A673 (cell line): ENCODE results near the gene SLC17A8. TPM values are rescaled to one million over a fixed set of nuclear protein-coding genes. Genes with fewer than 3 reads are reported as not detected.

Experiments
- BruUV-seq: library from RNA; stranded (reverse); fragments of 400-500 nt; replicated peaks from 2 replicates; lab custom pipeline; 2021; lab: Mats Ljungman, UMichigan
- CTCF ChIA-PET: fragments of 300-600 bp; sonication (Branson Sonifier 250); formaldehyde crosslinking; loops from one replicate; lab custom pipeline; 2022; ENCODE audit warnings: antibody characterized with exemption; lab: Charles Lee
- POLR2A ChIA-PET: fragments of 300-600 bp; sonication (Branson Sonifier 250); formaldehyde crosslinking; loops from one replicate; lab custom pipeline; 2022; ENCODE audit warnings: antibody characterized with exemption; ENCODE audit not compliant: low non-redundant PET; lab: Charles Lee
- DNase-seq: peaks from one replicate; pipeline ENCODE4 v3.0.0-alpha.2; 2015; ENCODE audit warnings: low spot score
- H3K27ac ChIP-seq: fragments of 200-600 bp; sonication (generic); 2 replicates; pipeline ENCODE4 v1.5.1; 2016; ENCODE audit warnings: mixed run types, low read depth, mild to moderate bottlenecking, mixed read lengths, antibody characterized with exemption, low read length; ENCODE audit not compliant: poor library complexity, severe bottlenecking
- H3K27me3 ChIP-seq: fragments of 200-600 bp; sonication (generic); replicated peaks from 2 replicates; pipeline ENCODE4 v1.6.1; 2017; ENCODE audit warnings: mixed run types, low read depth, mild to moderate bottlenecking, mixed read lengths, antibody characterized with exemption, low read length; ENCODE audit not compliant: insufficient read depth, poor library complexity
- H3K36me3 ChIP-seq: fragments of 200-600 bp; sonication (generic); 2 replicates; pipeline ENCODE4 v1.6.1; 2016; ENCODE audit warnings: mixed run types, mild to moderate bottlenecking, mixed read lengths, antibody characterized with exemption, low read length; ENCODE audit not compliant: insufficient read depth, poor library complexity, severe bottlenecking
- H3K4me1 ChIP-seq: fragments of 200-600 bp; sonication (generic); 2 replicates; pipeline ENCODE4 v1.6.1; 2017; ENCODE audit warnings: mixed run types, mild to moderate bottlenecking, mixed read lengths, antibody characterized with exemption, low read length; ENCODE audit not compliant: insufficient read depth, poor library complexity, severe bottlenecking
- H3K4me3 ChIP-seq: fragments of 200-600 bp; sonication (generic); 2 replicates; pipeline ENCODE4 v1.5.1; 2016; ENCODE audit warnings: low read depth, mixed run types, mild to moderate bottlenecking, mixed read lengths, low read length; ENCODE audit not compliant: poor library complexity, severe bottlenecking
- H3K9me3 ChIP-seq: fragments of 200-600 bp; sonication (generic); 2 replicates; pipeline ENCODE4 v1.6.1; 2016; ENCODE audit warnings: mixed run types, low read depth, mild to moderate bottlenecking, mixed read lengths, antibody characterized with exemption, low read length; ENCODE audit not compliant: poor library complexity, severe bottlenecking
- CTCF ChIP-seq: fragments of 300-800, 200-600 bp; sonication (generic); conservative IDR thresholded peaks from 2 replicates; pipeline ENCODE4 v1.5.1; 2017; ENCODE audit warnings: low read depth, mild to moderate bottlenecking, antibody characterized with exemption, low read length, moderate library complexity, mixed read lengths
- EZH2 ChIP-seq: fragments of 200-600 bp; sonication (generic); IDR thresholded peaks from 2 replicates; pipeline ENCODE4 v1.6.1; 2017; ENCODE audit warnings: borderline replicate concordance, low read depth, mild to moderate bottlenecking, mixed read lengths, antibody characterized with exemption, low read length; ENCODE audit not compliant: poor library complexity, severe bottlenecking
- intact Hi-C: fragments of 100-400 bp; cut with micrococcal nuclease; formaldehyde crosslinking; loops from one replicate; pipeline ENCODE4 v1.10.0; 2022; ENCODE audit not compliant: unreplicated experiment
- total RNA-seq: library from RNA; stranded (reverse); gene quantifications from 2 replicates; pipeline ENCODE4 v1.2.3, GENCODE V29; 2021

The SLC17A8 gene
- total RNA-seq, 1 experiment from 2014 or later, result not detected

DNA sequence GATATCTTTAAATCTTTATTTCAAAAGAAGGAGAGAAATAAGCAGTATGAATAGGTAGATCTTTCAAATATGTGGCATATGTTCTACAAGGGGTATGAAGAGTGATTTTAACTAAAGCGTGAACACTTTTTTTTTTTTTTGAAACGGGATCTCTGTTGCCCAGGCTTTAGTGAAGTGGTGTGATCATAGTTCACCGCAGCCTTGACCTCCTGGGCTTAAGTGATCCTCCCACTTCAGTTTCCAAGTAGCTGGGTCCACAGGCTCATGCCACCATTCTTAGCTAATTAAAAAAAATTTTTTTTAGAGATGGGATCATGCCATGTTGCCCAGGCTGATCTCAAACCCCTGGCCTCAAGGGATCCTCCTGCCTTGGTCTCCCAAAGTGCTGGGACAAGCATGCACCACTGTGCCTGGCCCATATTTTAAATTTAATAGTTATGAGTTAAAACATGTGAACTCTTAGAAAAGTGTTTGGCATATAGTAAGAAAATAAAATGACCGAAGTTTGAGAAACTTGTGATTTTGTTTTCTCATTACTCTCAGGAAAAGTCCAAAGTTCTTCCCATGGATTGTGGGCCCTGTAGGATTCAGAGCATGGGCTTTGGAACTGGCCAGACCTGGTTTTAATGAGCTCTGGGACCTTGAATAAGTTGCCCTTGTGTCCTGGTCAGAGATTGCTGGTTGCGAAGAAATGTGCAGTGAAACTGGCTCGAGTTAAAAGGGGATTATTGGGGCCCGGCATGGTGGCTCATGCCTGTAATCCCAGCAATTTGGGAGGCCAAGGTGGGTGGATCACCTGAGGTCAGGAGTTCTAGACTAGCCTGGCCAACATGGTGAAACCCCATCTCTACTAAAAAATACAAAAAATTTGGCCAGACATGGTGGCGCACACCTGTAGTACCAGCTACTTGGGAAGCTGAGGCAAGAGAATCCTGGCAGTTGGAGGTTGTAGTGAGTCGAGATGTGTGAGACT lies 27.0 kb downstream of the SLC17A8 start:
- intact Hi-C loops, result no loop called here
- ChIA-PET POLR2A (no interaction called here), CTCF (no interaction called here)
- Histone ChIP-seq H3K4me3 (no peak overlapping the region), H3K9me3 (no peaks in the 10 kb centered on the region), H3K27me3 (no peaks in the 10 kb centered on the region), H3K36me3 (no peaks in the 10 kb centered on the region), H3K4me1 (no peaks in the 10 kb centered on the region), H3K27ac (no peak overlapping the region)
- TF ChIP-seq EZH2 (no peak), CTCF (no peak)
- DNase-seq, result no peak
- no TSS peak for BruUV-seq

- H3K27ac ChIP-seq, result no peak overlapping the region
- CTCF ChIA-PET, result no interaction called here
- no peak overlapping the region for H3K4me3 ChIP-seq
- no peak for DNase-seq
- no peaks in the 10 kb centered on the region for H3K4me1 ChIP-seq
- H3K27me3 ChIP-seq, result no peaks in the 10 kb centered on the region
- BruUV-seq, result no TSS peak
- intact Hi-C loops, result no loop called here
- POLR2A ChIA-PET, result no interaction called here
- TF ChIP-seq CTCF (no peak), EZH2 (no peak)
- H3K9me3 ChIP-seq, result no peaks in the 10 kb centered on the region
- no peaks in the 10 kb centered on the region for H3K36me3 ChIP-seq
Measured at GRCh38 chr12:100384559-100384935, 27.7 kb downstream of the SLC17A8 start.

GRCh38 chr12:100388382-100388781 lies 31.5 kb downstream of the SLC17A8 start:
- no peak for DNase-seq
- no TSS peak for BruUV-seq
- TF ChIP-seq EZH2 (no peak), CTCF (no peak)
- intact Hi-C loops, result no loop called here
- no peak overlapping the region for H3K27ac ChIP-seq
- H3K27me3 ChIP-seq, result no peaks in the 10 kb centered on the region
- CTCF ChIA-PET, result no interaction called here
- no peaks in the 10 kb centered on the region for H3K9me3 ChIP-seq
- POLR2A ChIA-PET, result no interaction called here
- H3K4me3 ChIP-seq, result no peak overlapping the region
- H3K4me1 ChIP-seq, result no peaks in the 10 kb centered on the region
- no peaks in the 10 kb centered on the region for H3K36me3 ChIP-seq
